HEK293T (cell line): Measurements from ENCODE around the gene CNPY1.

Source experiments
- BHLHE40 ChIP-seq: fragments of 450-650 bp; IDR thresholded peaks from 2 replicates; pipeline ENCODE4 v1.6.1; 2016; ENCODE audit warnings: mild to moderate bottlenecking, moderate library complexity, borderline replicate concordance
- ELF4 ChIP-seq: fragments of 450-650 bp; IDR thresholded peaks from 2 replicates; pipeline ENCODE4 v1.6.1; 2017; ENCODE audit warnings: antibody characterized with exemption
- FOXA1 ChIP-seq: fragments of 450-650 bp; IDR thresholded peaks from 2 replicates; pipeline ENCODE4 v1.6.1; 2016; ENCODE audit warnings: mild to moderate bottlenecking
- FOXK2 ChIP-seq: fragments of 450-650 bp; IDR thresholded peaks from 2 replicates; pipeline ENCODE4 v1.6.1; 2016; ENCODE audit warnings: mild to moderate bottlenecking
- HDGF ChIP-seq: fragments of 450-650 bp; IDR thresholded peaks from 2 replicates; pipeline ENCODE4 v1.6.1; 2017; ENCODE audit warnings: antibody characterized with exemption, borderline replicate concordance
- NFRKB ChIP-seq: fragments of 450-650 bp; IDR thresholded peaks from 2 replicates; pipeline ENCODE4 v1.6.1; 2016; ENCODE audit warnings: mild to moderate bottlenecking, moderate library complexity
- SP1 ChIP-seq: fragments of 450-650 bp; IDR thresholded peaks from 2 replicates; pipeline ENCODE4 v1.6.1; 2017
- SUZ12 ChIP-seq: fragments of 450-650 bp; IDR thresholded peaks from 2 replicates; pipeline ENCODE4 v1.6.1; 2016; ENCODE audit warnings: mild to moderate bottlenecking
- ZNF384 ChIP-seq: fragments of 450-650 bp; IDR thresholded peaks from 2 replicates; pipeline ENCODE4 v1.6.1; 2016

DNA sequence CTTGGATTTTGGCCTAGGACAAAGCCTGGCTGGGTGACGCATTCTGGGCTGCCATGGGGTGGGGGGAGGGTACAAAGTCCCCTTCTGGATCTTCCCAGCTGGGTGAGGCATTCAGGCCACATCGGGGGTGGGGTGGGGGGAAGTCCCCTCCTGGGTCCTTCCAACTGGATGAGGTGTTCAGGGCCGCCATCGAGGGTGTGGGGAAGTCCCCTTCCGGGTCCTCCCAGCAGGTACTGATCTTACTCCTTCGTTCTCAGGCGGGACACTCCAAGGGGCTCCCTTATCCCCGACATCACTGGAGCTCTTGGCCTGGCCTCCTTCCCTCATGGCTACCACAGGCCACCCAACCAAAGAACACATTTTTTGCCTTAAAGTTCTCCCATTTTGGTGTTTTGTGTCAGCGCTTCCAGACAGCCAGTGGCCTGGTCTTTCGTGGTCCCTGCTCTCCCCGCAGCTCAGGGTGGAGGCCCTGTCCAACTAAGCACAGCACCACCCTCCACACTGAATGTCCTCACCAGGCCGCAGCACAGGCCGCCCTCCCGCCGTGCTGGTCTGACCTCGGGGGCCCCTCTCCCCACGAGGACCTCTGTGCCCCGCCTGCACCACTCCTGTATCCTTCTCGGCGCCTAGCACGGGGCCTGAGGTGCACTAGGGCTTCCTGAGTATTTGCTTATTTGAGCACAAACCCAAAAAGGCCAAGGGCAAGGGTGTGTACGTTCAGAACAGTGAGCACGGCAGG, 49.9 kb downstream of the CNPY1 start:
- no peak for TF ChIP-seq FOXA1
- TF ChIP-seq SP1 = no peak
- no peak for TF ChIP-seq BHLHE40
- no peak for TF ChIP-seq SUZ12
- no peak for TF ChIP-seq FOXK2
- no peak for TF ChIP-seq HDGF
- no peak for TF ChIP-seq NFRKB
- no peak for TF ChIP-seq ELF4
- no peak for TF ChIP-seq ZNF384
